ENCODE results near the gene BLOC1S1.

The BLOC1S1 gene

DNA sequence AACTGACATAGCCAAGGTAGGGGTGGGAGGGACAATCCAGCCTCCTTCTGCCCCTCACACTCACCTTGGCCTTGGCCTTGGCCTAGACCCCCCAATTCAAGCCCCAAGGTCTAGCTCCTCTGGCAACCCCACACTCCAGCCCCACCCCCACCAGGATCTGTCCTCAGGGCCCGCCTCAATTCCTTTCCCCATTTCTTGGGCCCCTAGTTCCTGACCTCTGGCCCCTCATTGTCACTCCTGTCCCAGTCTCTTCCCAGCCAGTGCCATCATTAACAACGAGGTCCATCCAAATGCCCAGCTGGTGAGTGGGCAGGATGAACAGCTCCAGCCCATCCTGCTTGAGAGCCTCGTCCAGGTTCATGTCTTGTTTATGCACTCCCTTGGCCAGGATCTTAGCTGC lies 20.2 kb downstream of the BLOC1S1 start:
- no peaks in the 10 kb centered on the region for H3K27me3 ChIP-seq (ENCODE audit: insufficient read depth, low read length)
- no peak overlapping the region for H2BK5ac ChIP-seq (ENCODE audit: low read depth, low read length, poor library complexity)
- no peak overlapping the region for H3K23ac ChIP-seq (ENCODE audit: low read length)
- H3K27ac ChIP-seq (ENCODE audit: low read depth, low read length), result no peak overlapping the region
- no peak overlapping the region for H3K4me3 ChIP-seq (ENCODE audit: low read depth, low read length)
- H3K9ac ChIP-seq (ENCODE audit: low read length), result peak overlapping the region; percentile 2
- H3K14ac ChIP-seq (ENCODE audit: low read length), result no peak overlapping the region
- H3K9me3 ChIP-seq (ENCODE audit: insufficient read depth, low read depth, low read length), result no peaks in the 10 kb centered on the region
- no peak overlapping the region for H4K91ac ChIP-seq (ENCODE audit: low read depth, low read length)
- no peak overlapping the region for H3K18ac ChIP-seq (ENCODE audit: low read length)
- DNase-seq, result no peak
- no peak overlapping the region for H4K8ac ChIP-seq (ENCODE audit: low read depth, low read length)
- no CpG with 5 or more reads among the region's 3 CpGs for WGBS (ENCODE audit: extremely low coverage, insufficient coverage, insufficient read length)
- no peaks in the 10 kb centered on the region for H3K79me1 ChIP-seq (ENCODE audit: low read length)
- H4K12ac ChIP-seq (ENCODE audit: low read depth, low read length), result no peak overlapping the region
- H2AFZ ChIP-seq (ENCODE audit: insufficient read depth, low read length, poor library complexity), result no peak overlapping the region
- H2BK12ac ChIP-seq (ENCODE audit: low read length), result no peak overlapping the region
- no peaks in the 10 kb centered on the region for H3K36me3 ChIP-seq (ENCODE audit: control insufficient read depth in 1 of 2, insufficient read depth in 2 of 2, low read length in 2 of 2)
- peaks cover 4 to 9% of the 10 kb centered on the region in 2 experiments for H3K4me1 ChIP-seq (ENCODE audit: control insufficient read depth in 1 of 2, insufficient read depth in 2 of 2, low read length in 2 of 2)
- no peak overlapping the region for H2BK120ac ChIP-seq (ENCODE audit: insufficient read depth, low read length, poor library complexity)
- no peak overlapping the region for H3K4me2 ChIP-seq (ENCODE audit: low read length)
- H2AK5ac ChIP-seq (ENCODE audit: low read length), result no peak overlapping the region
- H3K4ac ChIP-seq (ENCODE audit: low read depth, low read length), result no peak overlapping the region
- no peaks in the 10 kb centered on the region for H3K79me2 ChIP-seq (ENCODE audit: control insufficient read depth, insufficient read depth, low read length, poor library complexity)

GRCh38 chr12:55736780-55737580 lies 21.1 kb downstream of the BLOC1S1 start:
- no peak overlapping the region for H2AFZ ChIP-seq (ENCODE audit: insufficient read depth, low read length, poor library complexity)
- H4K12ac ChIP-seq (ENCODE audit: low read depth, low read length), result peak overlapping the region; percentile 32
- no peak overlapping the region for H3K4me3 ChIP-seq (ENCODE audit: low read depth, low read length)
- no peak overlapping the region for H3K27ac ChIP-seq (ENCODE audit: low read depth, low read length)
- no peak overlapping the region for H4K91ac ChIP-seq (ENCODE audit: low read depth, low read length)
- peak; percentile 80 to 82 for DNase-seq
- no peaks in the 10 kb centered on the region for H3K36me3 ChIP-seq (ENCODE audit: control insufficient read depth in 1 of 2, insufficient read depth in 2 of 2, low read length in 2 of 2)
- H3K9ac ChIP-seq (ENCODE audit: low read length), result no peak overlapping the region
- no peaks in the 10 kb centered on the region for H3K27me3 ChIP-seq (ENCODE audit: insufficient read depth, low read length)
- H3K79me2 ChIP-seq (ENCODE audit: control insufficient read depth, insufficient read depth, low read length, poor library complexity), result no peaks in the 10 kb centered on the region
- H3K4me1 ChIP-seq (ENCODE audit: control insufficient read depth in 1 of 2, insufficient read depth in 2 of 2, low read length in 2 of 2), result peaks cover 5 to 11% of the 10 kb centered on the region in 2 experiments
- H3K79me1 ChIP-seq (ENCODE audit: low read length), result no peaks in the 10 kb centered on the region
- H3K18ac ChIP-seq (ENCODE audit: low read length), result no peak overlapping the region
- no CpG with 5 or more reads among the region's 6 CpGs for WGBS (ENCODE audit: extremely low coverage, insufficient coverage, insufficient read length)
- H2AK5ac ChIP-seq (ENCODE audit: low read length), result peak overlapping the region; percentile 50
- H3K4ac ChIP-seq (ENCODE audit: low read depth, low read length), result no peak overlapping the region
- H2BK5ac ChIP-seq (ENCODE audit: low read depth, low read length, poor library complexity), result no peak overlapping the region
- peak overlapping the region; percentile 17 for H2BK12ac ChIP-seq (ENCODE audit: low read length)
- H4K8ac ChIP-seq (ENCODE audit: low read depth, low read length), result peak overlapping the region; percentile 63
- no peak overlapping the region for H3K4me2 ChIP-seq (ENCODE audit: low read length)
- H3K9me3 ChIP-seq (ENCODE audit: insufficient read depth, low read depth, low read length), result no peaks in the 10 kb centered on the region
- H2BK120ac ChIP-seq (ENCODE audit: insufficient read depth, low read length, poor library complexity), result no peak overlapping the region
- H3K14ac ChIP-seq (ENCODE audit: low read length), result no peak overlapping the region
- H3K23ac ChIP-seq (ENCODE audit: low read length), result no peak overlapping the region

DNA sequence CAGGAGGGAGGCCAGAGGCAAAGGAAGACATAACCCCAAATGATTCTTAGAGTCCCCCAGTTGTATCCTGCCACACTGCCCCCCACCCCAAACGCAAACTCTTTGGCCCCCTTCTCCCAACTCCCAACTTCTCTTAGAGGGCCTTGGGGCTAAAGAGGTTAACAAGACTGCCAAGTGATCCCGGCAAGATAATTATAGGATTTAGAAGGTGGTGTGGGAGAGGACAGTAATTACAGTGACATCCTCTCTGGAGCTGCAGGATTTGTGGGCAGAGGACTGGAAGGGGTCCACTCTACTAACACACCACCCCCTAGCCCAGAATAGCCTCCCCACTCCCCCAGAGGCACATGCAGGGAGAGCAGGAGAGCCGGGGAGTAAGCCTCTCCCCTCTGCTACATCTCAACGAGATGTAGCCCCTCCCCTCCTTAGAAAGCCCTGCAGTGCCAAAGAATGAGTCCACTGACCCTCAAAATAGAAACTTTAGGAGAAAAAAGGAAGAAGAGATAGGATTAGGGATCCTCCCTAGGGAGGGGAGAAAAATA lies 21.8 kb downstream of the BLOC1S1 start:
- Histone ChIP-seq H3K79me2 (ENCODE audit: control insufficient read depth, insufficient read depth, low read length, poor library complexity) (no peaks in the 10 kb centered on the region), H3K4me3 (ENCODE audit: low read depth, low read length) (no peak overlapping the region), H3K4me2 (ENCODE audit: low read length) (peak overlapping the region; percentile 71), H3K27ac (ENCODE audit: low read depth, low read length) (no peak overlapping the region), H4K8ac (ENCODE audit: low read depth, low read length) (peak overlapping the region; percentile 63), H4K12ac (ENCODE audit: low read depth, low read length) (peak overlapping the region; percentile 50), H3K36me3 (ENCODE audit: control insufficient read depth in 1 of 2, insufficient read depth in 2 of 2, low read length in 2 of 2) (no peaks in the 10 kb centered on the region), H2AK5ac (ENCODE audit: low read length) (no peak overlapping the region), H4K91ac (ENCODE audit: low read depth, low read length) (no peak overlapping the region), H3K14ac (ENCODE audit: low read length) (no peak overlapping the region), H2BK5ac (ENCODE audit: low read depth, low read length, poor library complexity) (peak overlapping the region; percentile 10), H2BK120ac (ENCODE audit: insufficient read depth, low read length, poor library complexity) (no peak overlapping the region), H3K79me1 (ENCODE audit: low read length) (no peaks in the 10 kb centered on the region), H3K9me3 (ENCODE audit: insufficient read depth, low read depth, low read length) (no peaks in the 10 kb centered on the region), H2AFZ (ENCODE audit: insufficient read depth, low read length, poor library complexity) (peak overlapping the region; percentile 67), H3K9ac (ENCODE audit: low read length) (no peak overlapping the region), H3K23ac (ENCODE audit: low read length) (no peak overlapping the region), H3K4me1 (ENCODE audit: control insufficient read depth in 1 of 2, insufficient read depth in 2 of 2, low read length in 2 of 2) (peaks cover 7 to 16% of the 10 kb centered on the region in 2 experiments), H3K4ac (ENCODE audit: low read depth, low read length) (no peak overlapping the region), H3K27me3 (ENCODE audit: insufficient read depth, low read length) (no peaks in the 10 kb centered on the region), H3K18ac (ENCODE audit: low read length) (no peak overlapping the region), H2BK12ac (ENCODE audit: low read length) (no peak overlapping the region)
- no peak for DNase-seq
- no CpG with 5 or more reads among the region's 4 CpGs for WGBS (ENCODE audit: extremely low coverage, insufficient coverage, insufficient read length)

DNA sequence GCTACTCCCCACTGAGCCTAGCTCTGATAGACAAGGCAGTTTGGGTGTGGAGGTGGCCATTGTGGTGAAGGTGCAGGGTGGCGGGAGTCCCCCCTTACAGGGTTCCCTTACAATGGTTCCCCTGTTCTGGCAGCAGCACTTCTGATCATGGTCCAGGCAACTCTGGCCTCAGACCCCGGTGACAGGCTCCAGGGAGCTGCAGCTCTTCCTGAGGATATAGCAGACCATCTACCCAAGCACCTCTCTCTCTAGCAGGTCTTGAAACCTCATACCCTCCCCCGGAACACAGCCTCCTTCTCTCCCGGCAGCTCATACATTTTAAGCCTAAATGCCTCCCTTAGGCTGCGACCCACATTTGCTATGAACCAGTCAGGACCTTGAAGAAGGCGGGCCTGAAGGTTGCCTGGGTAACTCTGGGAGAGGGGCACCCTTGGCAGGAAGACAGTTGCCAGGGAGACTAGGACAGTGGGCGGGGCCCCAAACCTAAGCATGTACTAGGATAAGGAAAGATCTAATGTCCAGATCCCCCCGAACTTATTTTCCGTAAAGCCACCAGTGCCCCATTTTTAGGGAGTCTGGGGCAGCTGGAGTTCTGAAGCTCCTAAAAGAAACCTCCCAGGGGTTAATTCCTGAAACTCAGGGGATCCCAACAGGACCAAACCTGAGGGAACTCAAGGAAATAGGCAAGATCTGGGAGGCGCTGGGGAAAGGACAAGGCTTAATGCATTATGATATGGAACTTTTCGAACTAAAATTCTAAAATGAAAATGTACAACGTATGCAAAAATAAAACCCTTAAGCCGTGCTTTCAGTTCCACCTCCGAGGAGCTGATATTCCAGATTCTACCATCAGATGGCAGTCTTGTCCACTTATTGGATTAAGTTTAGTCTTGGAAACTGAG lies 22.5 kb downstream of the BLOC1S1 start:
- no peak overlapping the region for H3K23ac ChIP-seq (ENCODE audit: low read length)
- peak overlapping the region; percentile 67 for H2AFZ ChIP-seq (ENCODE audit: insufficient read depth, low read length, poor library complexity)
- no peak overlapping the region for H2AK5ac ChIP-seq (ENCODE audit: low read length)
- H2BK5ac ChIP-seq (ENCODE audit: low read depth, low read length, poor library complexity), result peak overlapping the region; percentile 10
- H3K4me3 ChIP-seq (ENCODE audit: low read depth, low read length), result no peak overlapping the region
- peak overlapping the region; percentile 63 for H4K8ac ChIP-seq (ENCODE audit: low read depth, low read length)
- H3K4me2 ChIP-seq (ENCODE audit: low read length), result peak overlapping the region; percentile 71
- peak; percentile 66 to 99 for DNase-seq
- H3K27me3 ChIP-seq (ENCODE audit: insufficient read depth, low read length), result no peaks in the 10 kb centered on the region
- peak overlapping the region; percentile 50 for H4K12ac ChIP-seq (ENCODE audit: low read depth, low read length)
- no peaks in the 10 kb centered on the region for H3K79me2 ChIP-seq (ENCODE audit: control insufficient read depth, insufficient read depth, low read length, poor library complexity)
- H3K4ac ChIP-seq (ENCODE audit: low read depth, low read length), result no peak overlapping the region
- H3K18ac ChIP-seq (ENCODE audit: low read length), result no peak overlapping the region
- no peaks in the 10 kb centered on the region for H3K9me3 ChIP-seq (ENCODE audit: insufficient read depth, low read depth, low read length)
- H3K36me3 ChIP-seq (ENCODE audit: control insufficient read depth in 1 of 2, insufficient read depth in 2 of 2, low read length in 2 of 2), result no peaks in the 10 kb centered on the region
- H4K91ac ChIP-seq (ENCODE audit: low read depth, low read length), result no peak overlapping the region
- peaks cover 7 to 16% of the 10 kb centered on the region in 2 experiments for H3K4me1 ChIP-seq (ENCODE audit: control insufficient read depth in 1 of 2, insufficient read depth in 2 of 2, low read length in 2 of 2)
- H3K14ac ChIP-seq (ENCODE audit: low read length), result no peak overlapping the region
- H3K79me1 ChIP-seq (ENCODE audit: low read length), result peaks cover 1% of the 10 kb centered on the region
- H2BK120ac ChIP-seq (ENCODE audit: insufficient read depth, low read length, poor library complexity), result no peak overlapping the region
- no peak overlapping the region for H2BK12ac ChIP-seq (ENCODE audit: low read length)
- H3K27ac ChIP-seq (ENCODE audit: low read depth, low read length), result no peak overlapping the region
- WGBS (ENCODE audit: extremely low coverage, insufficient coverage, insufficient read length), result no CpG with 5 or more reads among the region's 14 CpGs
- H3K9ac ChIP-seq (ENCODE audit: low read length), result no peak overlapping the region

Measured in trophoblast cell (in vitro differentiated cells and primary cell).